HEK293 (cell line): Measurements from ENCODE around the gene NLE1.
"Not testable (repeated sequence)": the region's sequence is repeated elsewhere in the genome, so short reads cannot be mapped to it uniquely, and the experiment has no call there.

Experiments used
- CTCF ChIA-PET: fragments of 350-600 bp; formaldehyde crosslinking; extraction: SDS; loops from one replicate; lab custom pipeline; 2021; ENCODE audit warnings: antibody characterized with exemption; lab: Yijun Ruan, JAX
- POLR2A ChIA-PET: fragments of 300-600 bp; formaldehyde crosslinking; extraction: SDS; loops from one replicate; lab custom pipeline; 2020; ENCODE audit warnings: antibody characterized with exemption, inconsistent platforms; lab: Yijun Ruan, JAX
- H3K27ac ChIP-seq: fragments of 200-500 bp; sonication (Bioruptor generic); 2 replicates; pipeline ENCODE4 v1.5.1; 2014; ENCODE audit warnings: low read depth, low read length, control low read depth, inconsistent platforms; ENCODE audit errors: extremely low read depth
- H3K36me3 ChIP-seq, 2 experiments: fragments of 200-500 bp in 1 of 2; sonication (Bioruptor generic) in 1 of 2; 1 replicate in 1 of 2; 2 replicates in 1 of 2; pipeline ENCODE4 v1.5.1; 2014 to 2017; ENCODE audit warnings: inconsistent platforms in 2 of 2, low read length in 2 of 2; ENCODE audit not compliant: control insufficient read depth in 2 of 2, insufficient read depth in 1 of 2
- H3K4me1 ChIP-seq: fragments of 200-500 bp; sonication (Bioruptor generic); 2 replicates; pipeline ENCODE4 v1.5.1; 2014; ENCODE audit warnings: mild to moderate bottlenecking, low read length, inconsistent platforms; ENCODE audit not compliant: control insufficient read depth, insufficient read depth
- H3K4me3 ChIP-seq: 2 replicates; pipeline ENCODE4 v1.5.1; 2011; ENCODE audit warnings: low read depth, mild to moderate bottlenecking, control low read depth, low read length, moderate library complexity
- H3K9me3 ChIP-seq: fragments of 200-500 bp; sonication (Bioruptor generic); 2 replicates; pipeline ENCODE4 v1.5.1; 2014; ENCODE audit warnings: low read depth, low read length, inconsistent platforms; ENCODE audit not compliant: control insufficient read depth, insufficient read depth
- CTCF ChIP-seq: fragments of 450-650 bp; formaldehyde crosslinking; IDR thresholded peaks from 2 replicates; pipeline ENCODE4 v1.5.1; 2016; ENCODE audit warnings: missing biosample characterization, missing genetic modification characterization
- ELK4 ChIP-seq: IDR thresholded peaks from 2 replicates; pipeline ENCODE4 v1.6.1; 2011; ENCODE audit warnings: mild to moderate bottlenecking, low read depth, low read length, borderline replicate concordance
- GLIS2 ChIP-seq: fragments of 450-650 bp; formaldehyde crosslinking; IDR thresholded peaks from 2 replicates; pipeline ENCODE4 v1.5.1; 2016; ENCODE audit warnings: missing biosample characterization, missing genetic modification characterization
- KLF16 ChIP-seq: fragments of 450-650 bp; formaldehyde crosslinking; IDR thresholded peaks from 2 replicates; pipeline ENCODE4 v1.5.1; 2017; ENCODE audit warnings: missing biosample characterization, missing genetic modification characterization
- ZFP37 ChIP-seq: fragments of 450-650 bp; formaldehyde crosslinking; IDR thresholded peaks from 2 replicates; pipeline ENCODE4 v1.5.1; 2016; ENCODE audit warnings: missing biosample characterization, missing genetic modification characterization
- ZNF133 ChIP-seq: fragments of 450-650 bp; formaldehyde crosslinking; IDR thresholded peaks from 2 replicates; pipeline ENCODE4 v1.5.1; 2016; ENCODE audit warnings: missing biosample characterization, missing genetic modification characterization
- ZNF148 ChIP-seq: fragments of 450-650 bp; formaldehyde crosslinking; IDR thresholded peaks from 2 replicates; pipeline ENCODE4 v1.5.0; 2017; ENCODE audit warnings: missing biosample characterization, missing genetic modification characterization, borderline replicate concordance
- ZNF221 ChIP-seq: fragments of 450-650 bp; formaldehyde crosslinking; IDR thresholded peaks from 2 replicates; pipeline ENCODE4 v1.5.1; 2017; ENCODE audit warnings: missing biosample characterization, missing genetic modification characterization, borderline replicate concordance
- ZNF404 ChIP-seq: fragments of 450-650 bp; formaldehyde crosslinking; IDR thresholded peaks from 2 replicates; pipeline ENCODE4 v1.5.1; 2017; ENCODE audit warnings: missing biosample characterization, missing genetic modification characterization
- ZNF416 ChIP-seq: fragments of 450-650 bp; formaldehyde crosslinking; IDR thresholded peaks from 2 replicates; pipeline ENCODE4 v1.5.1; 2016; ENCODE audit warnings: missing biosample characterization, missing genetic modification characterization
- ZNF654 ChIP-seq: fragments of 450-650 bp; formaldehyde crosslinking; IDR thresholded peaks from 2 replicates; pipeline ENCODE4 v1.5.1; 2016; ENCODE audit warnings: low read depth, missing biosample characterization, missing genetic modification characterization
- ZNF664 ChIP-seq: fragments of 450-650 bp; formaldehyde crosslinking; IDR thresholded peaks from 2 replicates; pipeline ENCODE4 v1.5.1; 2016; ENCODE audit warnings: missing biosample characterization, missing genetic modification characterization
- ZNF677 ChIP-seq: fragments of 450-650 bp; IDR thresholded peaks from 2 replicates; pipeline ENCODE4 v1.5.0; 2018; ENCODE audit warnings: missing biosample characterization, mild to moderate bottlenecking, missing genetic modification characterization, moderate library complexity
- ZNF701 ChIP-seq: fragments of 450-650 bp; formaldehyde crosslinking; IDR thresholded peaks from 2 replicates; pipeline ENCODE4 v1.5.1; 2016; ENCODE audit warnings: missing biosample characterization, missing genetic modification characterization

NLE1 gene

GRCh38 chr17:35119370-35120165 lies 22.5 kb downstream of the NLE1 start, which contains the start of gene RAD51D (continued):
- TF ChIP-seq ZNF148 (tag by site-specific recombination) (no peak), ZNF701 (no peak), ZNF677 (tag by site-specific recombination) (no peak), ELK4 (no peak; the same call in 1 of the 2 replicates), ZFP37 (no peak), KLF16 (tag by site-specific recombination) (peak; percentile 78), ZNF133 (tag by site-specific recombination) (no peak)

- Histone ChIP-seq H3K4me3 (no peak overlapping the region), H3K4me1 (peaks cover 5% of the 10 kb centered on the region), H3K27ac (no peak overlapping the region), H3K9me3 (no peaks in the 10 kb centered on the region), H3K36me3 (peaks cover 0 to 14% of the 10 kb centered on the region in 2 experiments; a peak in 2 of 3 replicates)
- ChIA-PET POLR2A (interaction anchor here (1.2 kb wide), 1 partner anchor 9 kb away, joined by 3 read pairs; no protein-coding TSS in a partner anchor), CTCF (interaction anchor here (0.6 to 5.8 kb wide), 8 partner anchors 9 to 706 kb away, joined by 3 to 79 read pairs (median 4); partner anchors contain the start of gene RFFL)
- no peak for TF ChIP-seq ZNF404 (tag by site-specific recombination)
- no peak for TF ChIP-seq GLIS2
- TF ChIP-seq CTCF (tag by site-specific recombination): peak; percentile 45
- TF ChIP-seq ZNF664 (tag by site-specific recombination): no peak
- TF ChIP-seq ZNF654: peak; percentile 20
- TF ChIP-seq ZNF221 (tag by site-specific recombination): no peak
These were observed 24.1 kb downstream of the NLE1 start for GRCh38 chr17:35117984-35118383.

GRCh38 chr17:35116845-35117244 lies 25.3 kb downstream of the NLE1 start:
- CTCF ChIA-PET: interaction anchor here (0.6 kb wide), 1 partner anchor 303 kb away, joined by 3 read pairs; no protein-coding TSS in a partner anchor
- Histone ChIP-seq H3K4me1 (peaks cover 5% of the 10 kb centered on the region), H3K9me3 (no peaks in the 10 kb centered on the region), H3K4me3 (no peak overlapping the region)
- no peak for TF ChIP-seq ZNF416 (tag by site-specific recombination)
- TF ChIP-seq, all 188 proteins: peak for 0
- Histone ChIP-seq H3K36me3 (peaks cover 0 to 16% of the 10 kb centered on the region in 2 experiments; a peak in 2 of 3 replicates), H3K27ac (no peak overlapping the region)
- POLR2A ChIA-PET: no interaction called here

GRCh38 chr17:35110791-35111190 lies 31.3 kb downstream of the NLE1 start:
- H3K9me3 ChIP-seq, H3K4me3 ChIP-seq, H3K27ac ChIP-seq, POLR2A ChIA-PET, H3K4me1 ChIP-seq: not testable (repeated sequence)
- CTCF ChIA-PET: interaction anchor here (0.7 to 1.5 kb wide), 3 partner anchors 9 to 100 kb away, joined by 3 to 6 read pairs (median 4); partner anchors contain the start of gene RAD51D
- peaks cover 9 to 25% of the 10 kb centered on the region in 2 experiments; a peak in 2 of 3 replicates for H3K36me3 ChIP-seq
